WI38 (cell line): ENCODE data around the gene SRXN1.

Experiments used
- H3K4me3 ChIP-seq: 2 replicates; pipeline ENCODE4 v1.5.1; 2011; ENCODE audit warnings: low read depth, mild to moderate bottlenecking, control low read depth, low read length
- TF ChIP-seq, protein P1 (sequence below): IDR thresholded peaks from 2 replicates; pipeline ENCODE4 v1.5.1; 2012; ENCODE audit warnings: low read depth, mild to moderate bottlenecking, control low read depth, low read length

SRXN1 gene

DNA sequence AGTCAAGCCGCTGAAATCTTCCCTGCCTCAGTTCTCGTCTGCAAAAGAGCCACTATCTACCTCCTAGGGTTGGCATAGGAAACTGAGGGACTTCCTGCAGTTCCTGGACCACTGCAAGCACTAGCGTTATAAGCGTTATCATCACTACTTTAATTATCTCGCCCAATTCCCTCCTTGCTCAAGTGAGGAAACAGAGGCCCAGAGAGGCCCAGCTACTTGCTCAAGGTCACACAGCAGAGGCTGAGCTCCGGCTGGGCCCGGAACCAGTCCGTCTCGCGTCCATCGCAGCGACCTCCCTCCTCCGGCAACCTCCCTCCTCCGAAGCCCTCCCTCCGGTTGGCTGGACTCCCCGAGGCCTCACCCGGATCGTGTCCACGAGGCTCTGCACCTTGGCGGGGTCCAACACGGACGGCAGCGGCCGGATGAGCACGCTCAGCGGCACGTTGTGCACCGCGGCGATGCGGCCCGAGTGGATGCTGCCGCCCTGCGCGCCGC is 338 bp downstream of the SRXN1 start:
- TF ChIP-seq, protein P1, sequence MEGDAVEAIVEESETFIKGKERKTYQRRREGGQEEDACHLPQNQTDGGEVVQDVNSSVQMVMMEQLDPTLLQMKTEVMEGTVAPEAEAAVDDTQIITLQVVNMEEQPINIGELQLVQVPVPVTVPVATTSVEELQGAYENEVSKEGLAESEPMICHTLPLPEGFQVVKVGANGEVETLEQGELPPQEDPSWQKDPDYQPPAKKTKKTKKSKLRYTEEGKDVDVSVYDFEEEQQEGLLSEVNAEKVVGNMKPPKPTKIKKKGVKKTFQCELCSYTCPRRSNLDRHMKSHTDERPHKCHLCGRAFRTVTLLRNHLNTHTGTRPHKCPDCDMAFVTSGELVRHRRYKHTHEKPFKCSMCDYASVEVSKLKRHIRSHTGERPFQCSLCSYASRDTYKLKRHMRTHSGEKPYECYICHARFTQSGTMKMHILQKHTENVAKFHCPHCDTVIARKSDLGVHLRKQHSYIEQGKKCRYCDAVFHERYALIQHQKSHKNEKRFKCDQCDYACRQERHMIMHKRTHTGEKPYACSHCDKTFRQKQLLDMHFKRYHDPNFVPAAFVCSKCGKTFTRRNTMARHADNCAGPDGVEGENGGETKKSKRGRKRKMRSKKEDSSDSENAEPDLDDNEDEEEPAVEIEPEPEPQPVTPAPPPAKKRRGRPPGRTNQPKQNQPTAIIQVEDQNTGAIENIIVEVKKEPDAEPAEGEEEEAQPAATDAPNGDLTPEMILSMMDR, result no peak
- H3K4me3 ChIP-seq, result peak overlapping the region; percentile 92

GRCh38 chr20:651713-652614 is 1.0 kb downstream of the SRXN1 start:
- TF ChIP-seq, protein P1, result no peak
- H3K4me3 ChIP-seq, result peak overlapping the region; percentile 92

DNA sequence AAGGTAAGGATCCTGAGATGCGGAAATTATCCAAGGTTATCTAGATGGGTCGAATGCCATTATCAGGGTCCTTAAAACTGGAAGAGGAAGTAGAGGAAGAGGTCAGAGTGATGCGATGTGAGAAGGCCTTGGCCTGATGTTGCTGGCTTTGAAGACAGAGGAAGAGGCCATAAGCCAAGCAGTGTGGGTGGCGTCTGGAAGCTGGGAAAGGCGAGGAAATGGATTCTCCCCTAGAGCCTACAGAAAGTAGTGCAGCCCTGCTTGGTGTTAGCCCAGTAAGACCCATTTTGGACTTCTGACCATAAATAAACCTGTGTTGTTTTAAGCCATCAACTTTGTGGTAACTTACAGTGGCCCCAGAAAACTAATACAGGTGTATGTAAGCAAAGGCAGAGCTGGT is 2.0 kb downstream of the SRXN1 start:
- no peak overlapping the region for H3K4me3 ChIP-seq
- TF ChIP-seq, protein P1, result no peak

GRCh38 chr20:650281-650680 is 2.7 kb downstream of the SRXN1 start:
- TF ChIP-seq, protein P1, result no peak
- H3K4me3 ChIP-seq, result no peak overlapping the region

GRCh38 chr20:647479-648019 is 5.5 kb downstream of the SRXN1 start:
- H3K4me3 ChIP-seq, result no peak overlapping the region
- TF ChIP-seq, protein P1, result no peak

DNA sequence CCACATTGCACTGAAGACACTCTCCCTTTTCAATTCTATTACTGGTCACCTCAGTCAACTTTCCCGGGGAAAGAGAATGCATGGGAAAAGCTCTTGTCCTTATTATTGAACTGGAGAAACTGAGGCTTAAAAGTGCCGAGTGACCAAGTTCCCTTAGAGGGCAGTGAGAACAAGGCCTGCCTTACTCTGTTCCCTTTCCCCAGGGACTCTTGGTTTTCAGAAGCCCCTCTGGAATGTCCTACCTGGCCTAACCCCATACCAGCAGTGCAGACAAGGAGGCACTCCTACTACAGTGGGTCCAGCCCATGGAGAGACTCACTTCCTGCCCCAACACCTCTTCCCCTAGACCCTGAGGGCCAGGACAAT is 6.1 kb downstream of the SRXN1 start:
- H3K4me3 ChIP-seq, result no peak overlapping the region
- TF ChIP-seq, protein P1, result no peak

DNA sequence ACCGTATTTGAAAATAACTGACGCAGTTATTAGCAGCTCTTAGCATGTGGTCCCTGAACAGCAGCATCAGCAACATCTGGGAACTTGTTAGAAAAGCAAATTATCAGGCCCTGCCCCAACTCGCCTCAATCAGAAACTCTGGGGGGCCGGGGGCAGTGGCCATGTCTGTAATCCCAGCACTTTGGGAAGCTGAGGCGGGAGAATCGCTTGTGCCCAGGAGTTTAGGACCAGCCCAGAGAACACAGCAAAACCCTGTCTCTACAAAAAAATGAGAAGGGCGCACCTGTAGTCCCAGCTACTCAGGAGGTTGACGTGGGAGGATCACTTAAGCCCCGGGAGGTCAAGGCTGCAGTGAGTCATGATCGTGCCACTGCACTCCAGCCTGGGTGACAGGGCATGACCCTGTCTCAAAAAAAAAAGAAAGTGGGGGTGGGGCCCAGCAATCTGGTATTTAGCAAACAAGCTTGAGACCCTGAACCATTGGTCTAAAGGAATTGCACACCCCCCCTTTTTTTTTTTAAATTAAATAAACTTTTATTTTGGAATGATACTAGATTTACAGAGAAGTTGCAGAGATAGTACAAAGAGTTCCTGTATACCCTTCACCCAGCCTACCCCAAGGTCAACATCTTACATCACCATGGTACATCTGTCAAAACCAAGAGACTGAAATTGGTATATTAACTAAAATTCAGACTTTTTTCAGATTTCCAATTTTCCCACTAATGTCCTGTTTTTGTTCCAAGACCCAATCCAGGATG is 6.7 kb downstream of the SRXN1 start:
- TF ChIP-seq, protein P1, result no peak
- no peak overlapping the region for H3K4me3 ChIP-seq
